GM18858 (cell line): Measurements from ENCODE around the gene NCBP2L.

ENCODE experiments used
- ATAC-seq: cut with Tn5 transposase; IDR thresholded peaks from one replicate; pipeline ENCODE4 v1.9.1; 2021; ENCODE audit not compliant: unreplicated experiment

Gene NCBP2L

GRCh38 chrX:107752043-107752442 is 25.5 kb upstream of the NCBP2L start:
- no peak for ATAC-seq

GRCh38 chrX:107752714-107753113 is 24.8 kb upstream of the NCBP2L start:
- ATAC-seq, result no peak

GRCh38 chrX:107753187-107753586 is 24.3 kb upstream of the NCBP2L start:
- no peak for ATAC-seq

GRCh38 chrX:107755721-107756120 is 21.8 kb upstream of the NCBP2L start:
- no peak for ATAC-seq

GRCh38 chrX:107758231-107758766 is 19.2 kb upstream of the NCBP2L start:
- no peak for ATAC-seq

- no peak for ATAC-seq
Measured at GRCh38 chrX:107760304-107761077, 17.0 kb upstream of the NCBP2L start.

- no peak for ATAC-seq
Measured at GRCh38 chrX:107763647-107764046, 13.9 kb upstream of the NCBP2L start.

- ATAC-seq, result no peak
Measured at GRCh38 chrX:107764845-107765608, 12.5 kb upstream of the NCBP2L start.

GRCh38 chrX:107766470-107767150 is 10.9 kb upstream of the NCBP2L start:
- ATAC-seq, result peak; percentile 46

- no peak for ATAC-seq
Measured at GRCh38 chrX:107768051-107768450, 9.5 kb upstream of the NCBP2L start.

GRCh38 chrX:107769581-107770317 is 7.8 kb upstream of the NCBP2L start:
- no peak for ATAC-seq

GRCh38 chrX:107773206-107773605 is 4.3 kb upstream of the NCBP2L start:
- ATAC-seq, result no peak

GRCh38 chrX:107773906-107774435 is 3.6 kb upstream of the NCBP2L start:
- ATAC-seq, result no peak

- peak; percentile 17 for ATAC-seq
Measured at GRCh38 chrX:107775000-107775733, 2.4 kb upstream of the NCBP2L start.

- ATAC-seq, result peak; percentile 64
Measured at GRCh38 chrX:107775734-107776511, 1.6 kb upstream of the NCBP2L start, which contains the start of gene TSC22D3. Gene TSC22D3 (minus strand): TSS chrX:107775787. CDS start chrX:107775419, 368 bp downstream.

- peak; percentile 79 for ATAC-seq
Measured at GRCh38 chrX:107776649-107777535, 641 bp upstream of the NCBP2L start.

GRCh38 chrX:107780525-107780924 is 3.0 kb downstream of the NCBP2L start:
- no peak for ATAC-seq

- ATAC-seq, result no peak
Measured at GRCh38 chrX:107787827-107788226, 10.3 kb downstream of the NCBP2L start.
